ENCODE data around the gene DHFR.

Gene DHFR

GRCh38 chr5:80655231-80655774 lies 520 bp upstream of the DHFR start:
- H3K27ac ChIP-seq, result peak overlapping the region; percentile 92
- no peak for TF ChIP-seq CTCF (IDR thresholded peaks at IDR 0.05)
- TF ChIP-seq ZFX (IDR thresholded peaks at IDR 0.05; ENCODE audit: borderline replicate concordance), result no peak

GRCh38 chr5:80654054-80654390 lies 761 bp downstream of the DHFR start:
- peak overlapping the region; percentile 92 for H3K27ac ChIP-seq
- TF ChIP-seq CTCF (IDR thresholded peaks at IDR 0.05) (no peak), ZFX (IDR thresholded peaks at IDR 0.05; ENCODE audit: borderline replicate concordance) (no peak)

- peak overlapping the region; percentile 92 for H3K27ac ChIP-seq
- TF ChIP-seq ZFX (IDR thresholded peaks at IDR 0.05; ENCODE audit: borderline replicate concordance), result no peak
Observed at GRCh38 chr5:80653502-80653901, 1.3 kb downstream of the DHFR start.

GRCh38 chr5:80646926-80647325 lies 7.9 kb downstream of the DHFR start:
- no peak overlapping the region for H3K27ac ChIP-seq
- TF ChIP-seq ZFX (IDR thresholded peaks at IDR 0.05; ENCODE audit: borderline replicate concordance), result no peak
- TF ChIP-seq CTCF (IDR thresholded peaks at IDR 0.05), result no peak

- H3K27ac ChIP-seq, result no peak overlapping the region
- no peak for TF ChIP-seq ZFX (IDR thresholded peaks at IDR 0.05; ENCODE audit: borderline replicate concordance)
- no peak for TF ChIP-seq CTCF (IDR thresholded peaks at IDR 0.05)
Observed at GRCh38 chr5:80644900-80645299, 9.9 kb downstream of the DHFR start.

- TF ChIP-seq CTCF (IDR thresholded peaks at IDR 0.05) (no peak), ZFX (IDR thresholded peaks at IDR 0.05; ENCODE audit: borderline replicate concordance) (no peak)
- H3K27ac ChIP-seq, result no peak overlapping the region
Observed at GRCh38 chr5:80641353-80641752, 13.4 kb downstream of the DHFR start.

- H3K27ac ChIP-seq, result no peak overlapping the region
- no peak for TF ChIP-seq CTCF (IDR thresholded peaks at IDR 0.05)
- no peak for TF ChIP-seq ZFX (IDR thresholded peaks at IDR 0.05; ENCODE audit: borderline replicate concordance)
Observed at GRCh38 chr5:80634193-80634592, 20.6 kb downstream of the DHFR start.

GRCh38 chr5:80632700-80633099 lies 22.1 kb downstream of the DHFR start:
- H3K27ac ChIP-seq, result no peak overlapping the region
- no peak for TF ChIP-seq ZFX (IDR thresholded peaks at IDR 0.05; ENCODE audit: borderline replicate concordance)
- no peak for TF ChIP-seq CTCF (IDR thresholded peaks at IDR 0.05)
